Measurements from ENCODE around the gene EPS8L3. TPM values are rescaled to one million over a fixed set of nuclear protein-coding genes. Genes with fewer than 3 reads are reported as not detected.
A peak's percentile ranks its signal among the peaks of the same experiment; 100 is the strongest.

EPS8L3 gene
- polyA plus RNA-seq, 1 donor (not counting 4 experiments of a cell fraction or from before 2014, with no cell fraction given): not detected

- no peak overlapping the region for H3K27ac ChIP-seq (ENCODE audit: control insufficient read depth, insufficient read depth, low read length)
- H4K20me1 ChIP-seq (ENCODE audit: control insufficient read depth, extremely low read depth, insufficient read depth, low read length): no peaks in the 10 kb centered on the region
- H3K9me1 ChIP-seq (ENCODE audit: control insufficient read depth, extremely low read depth, insufficient read depth, low read length): no peaks in the 10 kb centered on the region
- H3K9me3 ChIP-seq (ENCODE audit: control insufficient read depth, low read depth, low read length): no peaks in the 10 kb centered on the region
- peak overlapping the region; percentile 51 for H3K4me2 ChIP-seq (ENCODE audit: control insufficient read depth, extremely low read depth, insufficient read depth, low read depth, low read length)
- dilution Hi-C loops (cut with MboI; ENCODE audit: extremely low pct_ligation_motif_present, low sequenced_read_pairs): no loop called here
- no peak for FAIRE-seq
- no peak overlapping the region for H3K4me3 ChIP-seq (ENCODE audit: control insufficient read depth in 2 of 3, extremely low read depth in 1 of 3, insufficient read depth in 2 of 3, low read depth in 1 of 3, low read length in 3 of 3)
- peaks cover 25% of the 10 kb centered on the region for H3K4me1 ChIP-seq (ENCODE audit: control insufficient read depth, extremely low read depth, insufficient read depth, low read length)
- no peak overlapping the region for H2AFZ ChIP-seq (ENCODE audit: control insufficient read depth, low read length)
- no peak for TF ChIP-seq EZH2 (IDR thresholded peaks at IDR 0.05; ENCODE audit: low read length)
- TF ChIP-seq, protein P1, sequence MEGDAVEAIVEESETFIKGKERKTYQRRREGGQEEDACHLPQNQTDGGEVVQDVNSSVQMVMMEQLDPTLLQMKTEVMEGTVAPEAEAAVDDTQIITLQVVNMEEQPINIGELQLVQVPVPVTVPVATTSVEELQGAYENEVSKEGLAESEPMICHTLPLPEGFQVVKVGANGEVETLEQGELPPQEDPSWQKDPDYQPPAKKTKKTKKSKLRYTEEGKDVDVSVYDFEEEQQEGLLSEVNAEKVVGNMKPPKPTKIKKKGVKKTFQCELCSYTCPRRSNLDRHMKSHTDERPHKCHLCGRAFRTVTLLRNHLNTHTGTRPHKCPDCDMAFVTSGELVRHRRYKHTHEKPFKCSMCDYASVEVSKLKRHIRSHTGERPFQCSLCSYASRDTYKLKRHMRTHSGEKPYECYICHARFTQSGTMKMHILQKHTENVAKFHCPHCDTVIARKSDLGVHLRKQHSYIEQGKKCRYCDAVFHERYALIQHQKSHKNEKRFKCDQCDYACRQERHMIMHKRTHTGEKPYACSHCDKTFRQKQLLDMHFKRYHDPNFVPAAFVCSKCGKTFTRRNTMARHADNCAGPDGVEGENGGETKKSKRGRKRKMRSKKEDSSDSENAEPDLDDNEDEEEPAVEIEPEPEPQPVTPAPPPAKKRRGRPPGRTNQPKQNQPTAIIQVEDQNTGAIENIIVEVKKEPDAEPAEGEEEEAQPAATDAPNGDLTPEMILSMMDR (optimal IDR thresholded peaks at IDR 0.05 in 1 of 3, IDR thresholded peaks at IDR 0.05 in 1 of 3, conservative IDR thresholded peaks at IDR 0.05 in 1 of 3; ENCODE audit: extremely low read depth in 1 of 3, insufficient read depth in 2 of 3, low read length in 3 of 3): no peak
- H3K27me3 ChIP-seq (ENCODE audit: control insufficient read depth, extremely low read depth, insufficient read depth, low read length): no peaks in the 10 kb centered on the region
- no peaks in the 10 kb centered on the region for H3K79me2 ChIP-seq (ENCODE audit: control insufficient read depth, insufficient read depth, low read length)
- H3K9ac ChIP-seq (ENCODE audit: control insufficient read depth, extremely low read depth, insufficient read depth, low read length): no peak overlapping the region
- no peaks in the 10 kb centered on the region for H3K36me3 ChIP-seq (ENCODE audit: control insufficient read depth in 2 of 2, extremely low read depth in 1 of 2, insufficient read depth in 2 of 2, low read length in 2 of 2)
- DNase-seq (ENCODE audit: low read depth, low spot score): no peak
These were observed 19.2 kb upstream of the EPS8L3 start for GRCh38 chr1:109782927-109783326.

DNA sequence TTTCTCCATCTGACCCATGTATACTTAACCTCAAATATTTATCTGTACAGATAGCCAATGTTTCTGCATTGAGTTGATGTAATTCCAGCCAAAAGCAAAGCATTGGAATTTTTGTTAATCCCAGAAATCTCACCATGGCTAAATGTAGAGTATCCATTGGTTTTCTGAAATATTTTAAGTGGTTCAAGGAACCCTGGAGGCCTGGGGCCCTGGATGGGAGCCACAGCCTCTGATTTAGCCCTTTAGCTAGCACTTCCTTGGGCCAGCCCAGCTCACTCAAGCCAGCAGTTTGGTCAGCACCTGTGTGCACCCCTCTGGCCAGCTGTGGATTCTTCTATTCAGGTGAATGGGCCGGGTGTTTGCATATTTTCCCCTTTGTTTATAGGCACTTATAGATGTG lies 18.8 kb upstream of the EPS8L3 start:
- Histone ChIP-seq H3K9me1 (ENCODE audit: control insufficient read depth, extremely low read depth, insufficient read depth, low read length) (no peaks in the 10 kb centered on the region), H3K4me3 (ENCODE audit: control insufficient read depth in 2 of 3, extremely low read depth in 1 of 3, insufficient read depth in 2 of 3, low read depth in 1 of 3, low read length in 3 of 3) (no peak overlapping the region), H3K9ac (ENCODE audit: control insufficient read depth, extremely low read depth, insufficient read depth, low read length) (no peak overlapping the region), H3K4me2 (ENCODE audit: control insufficient read depth, extremely low read depth, insufficient read depth, low read depth, low read length) (no peak overlapping the region), H2AFZ (ENCODE audit: control insufficient read depth, low read length) (no peak overlapping the region), H3K79me2 (ENCODE audit: control insufficient read depth, insufficient read depth, low read length) (no peaks in the 10 kb centered on the region), H4K20me1 (ENCODE audit: control insufficient read depth, extremely low read depth, insufficient read depth, low read length) (no peaks in the 10 kb centered on the region), H3K9me3 (ENCODE audit: control insufficient read depth, low read depth, low read length) (no peaks in the 10 kb centered on the region), H3K27ac (ENCODE audit: control insufficient read depth, insufficient read depth, low read length) (no peak overlapping the region), H3K27me3 (ENCODE audit: control insufficient read depth, extremely low read depth, insufficient read depth, low read length) (no peaks in the 10 kb centered on the region), H3K36me3 (ENCODE audit: control insufficient read depth in 2 of 2, extremely low read depth in 1 of 2, insufficient read depth in 2 of 2, low read length in 2 of 2) (no peaks in the 10 kb centered on the region), H3K4me1 (ENCODE audit: control insufficient read depth, extremely low read depth, insufficient read depth, low read length) (peaks cover 25% of the 10 kb centered on the region)
- DNase-seq (ENCODE audit: low read depth, low spot score) (no peak), FAIRE-seq (no peak)
- dilution Hi-C loops (cut with MboI; ENCODE audit: extremely low pct_ligation_motif_present, low sequenced_read_pairs): no loop called here
- no peak for TF ChIP-seq EZH2 (IDR thresholded peaks at IDR 0.05; ENCODE audit: low read length)
- TF ChIP-seq, protein P1 (optimal IDR thresholded peaks at IDR 0.05 in 1 of 3, IDR thresholded peaks at IDR 0.05 in 1 of 3, conservative IDR thresholded peaks at IDR 0.05 in 1 of 3; ENCODE audit: extremely low read depth in 1 of 3, insufficient read depth in 2 of 3, low read length in 3 of 3): no peak

Data from keratinocyte (primary cell).